Stimulated activated CD8-positive, alpha-beta memory T cell treated with anti-CD3 and anti-CD28 coated beads, Interleukin-12 subunit alpha, Interleukin-12 subunit beta, amount 100 ng/mL, for 24 hours (primary cell): ENCODE results near the gene SIGLEC12.
"Not testable (repeated sequence)": the region's sequence is repeated elsewhere in the genome, so short reads cannot be mapped to it uniquely, and the experiment has no call there.

Experiments
- DNase-seq: peaks from one replicate; pipeline ENCODE4 v3.0.0-alpha.2; 2020; ENCODE audit errors: extremely low read depth

Gene SIGLEC12

DNA sequence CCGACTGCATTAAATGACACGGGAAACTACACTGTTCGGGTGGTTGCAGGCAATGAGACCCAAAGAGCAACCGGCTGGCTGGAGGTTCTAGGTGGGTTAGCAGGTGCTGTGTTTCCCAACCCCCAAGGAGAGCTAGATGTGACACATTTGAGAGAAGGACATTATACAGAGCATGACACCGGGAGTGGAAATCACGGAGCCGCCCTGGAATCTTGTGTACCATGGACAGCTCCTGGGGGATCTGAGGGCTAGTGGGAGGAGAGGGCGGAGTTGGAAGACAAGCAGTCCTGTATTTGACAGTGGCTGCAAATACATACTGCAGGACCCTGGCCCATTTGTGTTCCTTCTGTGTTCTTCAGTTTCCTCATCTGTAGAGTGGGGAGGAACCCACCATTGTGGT, 21.0 kb downstream of the SIGLEC12 start:
- DNase-seq = no peak

DNA sequence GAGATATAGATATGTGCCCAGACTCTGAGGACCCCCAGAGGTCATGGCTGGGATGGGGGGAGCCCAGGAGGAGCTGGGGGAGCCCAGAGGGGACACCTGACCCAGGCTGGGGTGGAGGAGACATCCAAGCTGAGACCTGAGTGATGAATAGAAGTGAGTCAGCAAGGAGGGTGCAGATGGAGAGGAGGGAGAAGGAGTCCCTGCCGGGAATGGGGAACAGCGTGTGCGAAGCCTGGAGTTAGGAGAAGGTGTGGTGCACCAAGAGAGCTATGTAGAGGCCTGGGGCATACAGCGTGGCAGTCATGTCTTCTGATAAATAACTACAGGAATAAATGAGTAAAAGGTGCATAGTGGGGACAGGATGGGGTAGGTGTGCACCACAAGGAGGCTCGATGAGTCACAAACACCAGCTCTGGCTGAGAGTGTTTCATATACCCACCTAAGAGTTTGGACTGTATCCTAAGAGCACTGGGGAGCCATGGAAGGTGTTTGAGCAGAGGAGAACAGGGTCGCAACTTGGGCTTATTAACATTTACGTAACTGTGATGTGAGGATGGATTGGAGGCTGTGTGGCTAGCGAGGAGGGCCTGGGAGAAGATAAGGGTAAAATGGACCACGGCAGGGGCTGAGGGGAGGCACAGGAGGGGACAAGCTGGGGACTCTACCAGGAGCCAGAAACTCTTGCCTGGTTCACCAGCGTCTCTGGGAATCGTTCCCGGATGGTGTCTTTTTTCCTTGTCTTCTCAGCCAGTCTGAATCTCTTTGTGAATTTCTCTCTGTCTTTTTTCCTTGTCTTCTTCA, 21.9 kb downstream of the SIGLEC12 start:
- DNase-seq = no peak

DNA sequence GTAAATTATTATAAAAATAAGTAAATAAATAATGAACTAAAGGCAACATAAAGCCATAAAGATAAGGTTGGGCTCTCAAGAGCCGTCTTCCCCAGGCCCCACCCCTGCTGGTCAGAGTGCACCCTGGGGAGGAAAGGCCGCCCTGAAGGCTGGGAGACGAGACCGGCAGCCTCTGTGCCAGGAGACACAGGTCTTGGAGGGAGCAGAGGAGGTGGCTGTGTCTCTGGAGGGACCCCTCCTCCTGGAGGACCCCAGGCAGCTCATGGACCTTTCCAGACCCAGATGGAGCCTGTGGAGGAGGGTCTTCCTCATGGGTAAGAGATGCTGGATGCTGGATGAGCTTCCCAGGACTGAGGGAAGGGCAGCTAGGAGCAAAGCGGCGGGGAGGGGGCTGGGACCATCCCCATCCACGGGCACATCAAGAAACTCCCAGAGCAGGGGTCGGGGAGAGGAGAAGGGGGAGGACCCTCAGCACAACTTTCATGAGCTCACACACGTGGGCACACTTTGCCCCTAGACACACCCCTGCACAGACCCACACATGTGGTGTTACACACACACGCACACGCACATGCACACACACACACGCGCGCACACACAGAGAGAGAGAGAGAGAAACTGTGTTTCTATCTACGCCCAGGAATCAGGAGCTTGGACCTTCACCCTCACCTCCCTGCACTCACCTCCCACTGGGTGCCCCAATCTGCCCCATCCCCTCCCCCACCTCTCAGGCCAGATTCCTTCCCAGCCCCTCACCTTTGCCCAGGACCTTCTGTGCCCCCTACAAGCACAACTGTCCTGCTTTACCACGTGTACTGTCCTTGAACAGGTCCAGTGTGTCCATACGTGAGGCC, 23.0 kb downstream of the SIGLEC12 start, which contains the start of gene CEACAM18:
Gene CEACAM18, plus strand, starts transcription at position 159 of the 854 bp plus-strand sequence.
- DNase-seq = no peak

DNA sequence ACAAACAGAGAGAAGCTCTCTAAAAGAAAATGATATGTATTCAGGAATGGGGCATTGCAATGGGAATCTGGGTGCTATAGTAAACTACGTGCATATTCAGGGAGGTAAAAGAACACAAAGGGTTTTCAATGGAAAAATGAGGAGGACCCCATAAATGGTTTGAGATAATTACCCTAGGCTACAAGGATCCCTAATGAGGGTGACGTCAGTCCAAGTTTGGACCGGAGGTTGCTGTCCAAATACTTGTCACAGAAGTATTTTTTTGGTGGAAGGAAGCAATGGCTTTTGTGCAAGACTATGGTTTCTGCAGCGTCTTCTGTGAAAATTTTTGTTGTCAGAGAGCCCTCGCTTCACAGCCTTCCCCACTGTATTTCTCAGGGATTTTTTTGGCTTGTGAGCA, 24.3 kb downstream of the SIGLEC12 start:
- DNase-seq = no peak

DNA sequence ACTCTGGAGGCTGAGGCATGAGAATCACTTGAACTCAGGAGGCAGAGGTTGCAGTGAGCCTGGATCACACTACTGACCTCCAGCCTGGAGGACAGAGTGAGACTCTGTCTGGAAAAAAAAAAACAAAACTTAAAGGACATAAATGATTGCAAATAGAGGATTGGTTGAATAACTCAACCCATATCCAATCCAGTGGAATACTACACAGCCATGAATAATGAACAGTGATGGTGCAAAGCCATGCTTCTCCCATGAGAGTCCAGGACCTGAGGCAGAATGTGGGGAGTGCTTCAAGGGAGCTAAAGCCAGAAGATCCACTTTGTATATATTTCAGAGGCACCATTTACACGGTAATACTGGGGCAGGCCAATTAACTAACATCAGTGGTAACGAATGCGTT, 25.4 kb downstream of the SIGLEC12 start:
- no peak for DNase-seq

DNA sequence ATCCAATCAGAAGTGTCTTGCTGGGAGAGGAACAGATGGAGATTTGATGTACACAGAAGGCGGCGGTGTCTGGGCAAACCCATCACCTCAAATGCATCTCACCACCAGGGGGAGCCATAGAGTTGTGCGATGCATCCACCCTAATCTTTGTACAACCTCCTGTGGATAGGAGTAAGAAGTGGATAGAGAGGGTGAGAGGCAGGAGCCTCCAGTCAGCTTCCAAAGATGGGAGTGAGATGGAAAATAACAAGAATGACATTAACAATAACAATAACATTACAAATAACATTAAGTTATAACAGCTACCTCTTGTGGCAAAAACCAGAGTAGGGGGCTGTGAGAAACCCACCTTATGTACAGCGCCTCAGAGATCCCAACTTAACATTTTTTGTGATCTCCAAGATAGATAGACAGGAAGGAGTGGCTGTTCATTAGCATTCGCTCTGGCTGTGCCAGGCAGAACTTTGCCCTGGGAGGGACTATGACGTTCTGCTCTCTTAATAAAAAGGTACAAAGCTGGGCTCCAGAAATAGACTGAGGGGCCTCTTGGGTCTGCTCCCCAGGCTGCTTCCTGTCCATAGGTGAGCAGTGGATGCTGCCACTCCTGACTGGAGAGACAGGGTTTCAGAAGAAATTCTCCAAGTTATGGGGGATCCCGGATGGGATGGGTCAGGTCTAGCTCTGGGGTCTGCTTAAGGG, 28.4 kb downstream of the SIGLEC12 start:
- peak; percentile 74 for DNase-seq

DNA sequence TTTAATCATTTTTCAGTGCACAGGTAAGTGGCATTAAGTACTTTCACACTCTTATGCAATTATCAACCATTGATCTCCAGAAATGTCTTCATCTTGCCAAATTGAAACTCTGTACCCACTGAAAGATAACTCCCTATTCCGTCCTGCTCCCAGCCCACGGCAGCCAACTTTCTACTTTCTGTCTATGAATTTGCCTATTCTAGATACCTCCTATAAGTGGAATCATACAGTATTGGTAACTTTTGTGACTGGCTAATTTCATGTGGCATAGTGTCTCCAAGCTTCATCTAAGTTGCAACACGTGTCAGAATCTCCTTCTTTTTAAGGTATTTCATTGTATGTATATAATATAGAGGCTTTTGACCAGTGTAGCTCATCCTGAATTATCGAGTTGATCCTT, 29.0 kb downstream of the SIGLEC12 start:
- no peak for DNase-seq

DNA sequence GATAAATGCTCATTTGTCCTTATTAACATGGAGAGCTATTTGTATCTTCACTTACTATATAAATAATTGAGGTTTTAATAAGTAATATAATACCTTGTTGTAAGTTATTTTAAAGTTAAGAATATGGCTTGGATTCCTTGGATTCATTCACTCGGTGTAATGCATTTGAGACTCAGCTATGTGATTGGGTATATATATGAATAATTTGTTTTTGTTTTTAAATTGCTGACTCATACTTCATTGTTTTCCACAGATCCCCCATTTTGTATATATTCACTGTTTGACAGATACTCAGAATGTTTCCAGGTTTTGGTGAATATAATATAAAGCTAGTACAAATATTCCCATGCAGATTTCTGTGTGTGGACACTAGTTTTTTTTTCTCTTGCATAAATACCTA, 30.1 kb downstream of the SIGLEC12 start:
- DNase-seq = no peak

DNA sequence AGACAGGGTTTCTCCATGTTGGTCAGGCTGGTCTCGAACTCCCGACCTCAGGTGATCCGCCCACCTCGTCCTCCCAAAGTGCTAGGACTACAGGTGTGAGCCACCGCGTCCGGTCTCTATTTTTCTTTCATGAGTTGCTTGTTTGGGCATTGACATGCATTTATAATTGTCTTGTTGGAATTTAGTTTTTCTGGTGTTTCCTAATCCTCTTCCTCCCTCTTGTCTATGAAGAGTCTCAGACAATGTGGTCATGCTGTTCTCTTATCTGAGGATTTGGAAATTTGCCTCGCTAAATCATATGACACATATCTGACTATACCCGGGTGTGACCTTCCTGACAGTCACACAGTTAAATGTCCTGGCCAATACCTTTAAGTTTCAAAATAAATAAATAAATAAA, 30.6 kb downstream of the SIGLEC12 start:
- DNase-seq = no peak

DNA sequence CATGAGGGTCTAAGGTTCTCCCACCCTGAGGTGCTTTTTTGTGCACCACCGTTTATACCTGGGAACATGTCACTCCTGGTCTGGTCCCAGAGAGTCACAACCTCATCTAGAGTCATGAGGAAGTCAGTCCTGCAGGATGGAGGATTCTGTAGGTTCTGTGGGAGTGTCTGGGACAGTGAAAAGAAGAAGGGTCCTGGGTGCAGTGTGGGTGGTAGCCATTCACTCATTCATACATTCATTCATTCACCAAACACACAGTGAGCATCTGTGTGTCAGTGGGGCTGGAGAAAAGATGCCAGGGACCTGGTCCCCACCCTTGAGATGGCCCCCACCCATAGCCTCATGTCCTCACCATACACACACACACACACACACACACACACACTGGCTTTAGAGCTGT, 32.0 kb downstream of the SIGLEC12 start:
- no peak for DNase-seq

DNA sequence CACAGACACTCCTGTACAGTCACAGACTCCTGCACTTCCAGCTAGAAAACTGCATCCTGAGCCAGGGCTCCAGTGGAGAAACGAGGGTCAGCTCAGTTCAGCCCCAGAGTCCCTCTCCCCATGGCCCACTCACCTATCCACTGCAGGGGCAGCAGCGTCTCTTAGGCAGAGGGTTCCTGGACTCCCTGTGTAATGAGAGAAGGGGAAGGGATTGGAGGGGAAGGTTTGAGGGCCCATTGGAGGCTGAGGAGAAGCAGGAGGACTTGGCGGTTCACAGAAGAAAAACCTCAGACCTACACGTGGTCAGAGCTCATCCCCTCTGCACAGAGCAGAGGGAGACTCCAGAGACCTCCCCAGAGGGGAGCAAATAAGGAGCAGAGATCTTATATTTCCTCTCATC, 32.4 kb downstream of the SIGLEC12 start:
- DNase-seq = no peak

DNA sequence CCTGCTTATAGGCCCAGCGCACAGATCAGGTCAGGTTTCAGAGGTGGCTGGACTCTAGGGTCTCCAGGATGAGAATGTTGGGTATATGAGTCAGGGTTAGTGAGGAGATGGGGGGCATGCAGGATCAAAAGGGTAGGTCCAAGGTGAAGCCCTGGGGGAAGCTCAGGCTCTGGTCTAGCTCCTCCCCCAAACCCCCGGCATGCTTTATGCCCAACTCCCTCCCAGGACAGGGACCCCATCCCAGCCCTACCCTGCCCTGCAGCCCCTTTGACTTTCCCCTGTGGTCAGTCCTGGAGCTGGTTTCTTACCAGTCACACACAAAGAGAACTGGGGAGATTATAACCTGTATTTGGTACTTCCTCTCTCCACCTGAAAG, 33.1 kb downstream of the SIGLEC12 start:
- DNase-seq = no peak

DNA sequence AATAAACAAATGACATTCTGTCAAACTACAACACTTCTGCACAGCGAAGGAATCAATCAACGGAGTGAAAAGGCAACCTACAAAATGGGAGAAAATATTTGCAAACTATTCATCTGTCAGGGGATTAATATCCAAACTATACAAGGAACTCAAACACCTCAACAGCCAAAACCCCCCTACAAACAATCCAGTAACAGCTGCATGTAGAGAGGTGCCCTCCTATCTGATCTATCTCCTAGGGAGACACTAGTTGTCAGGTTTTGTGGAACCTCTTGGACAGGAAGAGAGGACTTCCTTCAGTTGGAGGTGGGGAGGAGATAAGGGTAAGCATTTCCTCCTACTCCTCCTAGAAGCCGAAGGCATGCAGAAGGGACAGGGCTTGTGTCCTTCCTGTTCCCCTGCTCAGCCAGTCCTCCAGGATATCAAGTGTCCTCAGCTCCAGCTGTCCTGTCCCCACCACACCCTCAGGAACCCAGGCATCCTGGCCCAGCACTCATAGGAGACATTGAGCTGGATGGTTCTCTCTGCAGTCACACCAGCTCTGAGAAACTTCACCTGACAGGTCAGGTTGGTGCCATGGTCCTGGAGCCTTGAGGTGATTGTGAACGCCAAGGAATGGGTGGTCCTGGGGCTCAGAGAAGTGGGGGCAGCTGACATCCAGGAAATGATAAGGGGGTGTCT, 33.6 kb downstream of the SIGLEC12 start:
- no peak for DNase-seq

DNA sequence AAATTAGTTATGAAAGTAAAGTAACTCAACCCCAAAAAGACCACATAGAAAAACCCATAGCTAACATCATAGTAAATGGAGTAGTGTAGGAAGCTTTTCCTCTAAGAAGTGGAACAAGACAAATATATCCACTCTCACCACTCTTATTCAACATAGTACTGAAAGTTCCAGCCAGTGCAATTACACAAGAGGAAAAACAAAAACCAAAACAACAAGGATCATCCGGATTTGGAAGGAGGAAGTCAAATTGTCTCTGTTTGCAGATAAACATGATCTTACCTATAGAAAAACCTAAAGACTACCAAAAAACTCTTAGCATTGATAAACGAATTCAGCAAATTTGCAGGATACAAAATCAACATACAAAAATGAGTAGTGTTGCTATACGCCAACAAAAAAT, 34.9 kb downstream of the SIGLEC12 start:
- DNase-seq = no peak

DNA sequence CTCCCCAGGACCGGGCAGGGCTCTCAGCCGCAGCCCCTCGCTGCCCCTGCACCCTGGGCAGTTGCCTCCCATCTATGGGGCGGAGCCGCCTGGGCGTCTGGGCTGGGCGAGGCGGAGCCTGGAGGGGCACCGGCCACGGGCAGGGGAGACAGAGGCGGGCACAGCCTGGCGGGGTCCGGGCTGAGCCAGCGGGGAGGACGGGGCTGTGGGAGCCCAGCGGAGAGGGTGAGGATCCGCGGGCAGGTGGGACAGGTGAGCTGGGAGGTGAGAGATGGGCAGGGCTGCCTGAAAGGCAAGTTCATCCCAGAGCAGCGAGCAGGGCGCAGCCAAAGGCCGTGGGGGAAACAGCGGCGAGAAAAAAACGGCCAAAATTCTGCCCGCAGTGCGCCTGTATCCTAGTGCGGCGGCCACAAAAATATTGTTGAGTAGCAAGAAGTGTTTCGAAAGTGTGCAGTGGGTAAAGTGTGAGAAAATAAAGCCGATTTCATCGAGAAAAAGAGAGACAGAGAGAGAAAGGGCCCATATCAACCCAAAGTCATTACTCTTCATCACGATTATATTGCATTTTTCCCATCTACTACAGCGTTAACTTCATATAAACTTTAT, 37.5 kb downstream of the SIGLEC12 start:
- not testable (repeated sequence) for DNase-seq

DNA sequence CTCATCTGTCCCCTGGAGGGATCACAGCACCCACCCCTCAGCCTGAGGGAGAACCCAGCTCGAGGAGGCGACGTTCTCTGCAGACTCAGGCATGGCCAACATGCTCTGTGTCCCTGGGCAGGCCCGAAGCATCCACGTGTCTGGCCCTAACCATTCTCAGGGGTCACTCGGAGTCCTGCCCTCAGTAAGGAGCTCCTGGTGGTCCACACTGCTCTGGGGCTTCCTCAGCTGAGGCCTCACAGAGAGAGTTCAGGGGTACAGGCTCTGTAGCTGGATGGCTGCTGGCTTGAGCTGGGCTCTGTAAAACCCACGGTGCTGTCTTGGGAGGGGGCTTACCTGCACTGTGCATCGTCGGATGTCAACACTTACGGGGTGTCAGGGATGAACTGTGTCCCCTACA, 38.9 kb downstream of the SIGLEC12 start:
- no peak for DNase-seq

DNA sequence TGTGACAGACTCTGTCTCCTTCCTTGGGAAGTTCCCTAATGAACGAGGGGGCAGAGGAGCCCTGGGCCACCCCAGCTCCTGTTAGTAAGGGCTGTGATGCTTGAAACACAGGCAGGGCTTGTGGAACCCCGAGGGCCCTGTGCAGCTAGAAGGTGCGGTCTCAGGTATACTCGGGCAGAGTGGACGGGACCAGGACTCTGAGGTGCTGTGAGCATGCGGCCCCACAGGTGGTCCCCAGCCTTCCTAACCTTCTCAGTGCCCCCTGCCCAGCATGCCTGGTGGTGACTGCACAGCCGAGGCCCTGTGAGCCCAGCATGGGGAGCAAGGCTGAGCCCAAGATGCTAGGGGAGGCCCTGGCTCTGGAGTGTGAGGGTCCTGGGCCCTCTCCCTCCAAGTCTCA, 39.3 kb downstream of the SIGLEC12 start:
- no peak for DNase-seq

DNA sequence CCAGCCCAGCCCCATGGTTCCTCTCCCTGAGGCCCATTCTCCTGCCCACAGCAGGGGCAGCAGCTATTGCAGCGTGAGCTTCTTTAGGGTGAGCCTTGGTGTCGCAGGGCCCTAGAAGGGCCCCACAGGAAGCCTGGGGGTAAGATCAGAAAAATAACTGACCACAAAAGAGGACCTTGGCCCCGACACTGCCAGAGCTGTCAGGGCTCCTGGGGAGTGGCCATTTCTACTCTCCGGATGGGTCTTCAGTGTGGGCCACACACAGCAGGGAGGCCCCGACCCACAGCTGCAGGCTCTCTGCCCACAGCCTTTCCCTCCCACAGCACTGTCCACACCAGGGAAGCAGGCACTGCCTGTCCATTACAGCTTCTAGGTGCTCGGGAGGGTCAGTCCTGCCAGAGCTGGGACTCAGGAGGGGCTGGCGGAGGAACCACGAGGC, 39.9 kb downstream of the SIGLEC12 start:
- no peak for DNase-seq

DNA sequence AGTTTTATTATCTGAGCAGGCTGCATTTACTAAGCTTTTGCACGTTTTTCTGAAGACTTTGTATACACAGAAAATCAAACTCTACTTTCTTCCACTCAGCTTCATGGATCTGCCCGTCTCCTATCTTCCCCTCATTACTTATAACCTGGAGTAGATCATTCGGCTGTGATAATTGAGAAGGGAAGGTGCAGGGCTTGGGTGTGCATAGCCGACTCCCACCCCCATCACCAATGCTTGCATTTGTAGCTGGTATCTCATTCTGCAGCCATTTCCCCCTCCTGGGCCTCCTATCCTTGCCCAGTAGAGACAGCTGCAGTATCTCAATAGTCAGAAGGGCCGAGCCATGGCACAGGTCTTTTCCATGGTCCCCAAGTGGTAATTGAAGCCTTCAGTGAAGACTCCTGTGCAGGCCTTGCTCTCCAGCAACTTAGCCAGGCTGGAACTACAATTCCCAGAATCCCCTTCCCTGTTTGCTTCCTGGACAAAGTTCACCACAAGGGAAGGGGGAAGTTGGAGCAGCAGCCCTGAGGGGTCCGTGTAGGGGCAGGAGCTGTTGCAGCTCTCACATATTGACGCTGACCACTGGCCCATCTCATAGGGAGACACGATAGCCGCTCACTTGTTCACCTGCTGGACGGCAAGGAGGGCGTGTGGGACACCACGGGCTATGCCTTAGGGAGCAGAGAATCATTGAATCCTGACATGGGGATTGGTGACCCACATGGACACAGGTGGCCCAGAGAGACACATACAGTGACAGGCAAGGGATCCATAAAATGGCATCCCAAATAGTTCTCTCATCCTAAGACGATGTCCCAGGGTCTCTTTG, 41.2 kb downstream of the SIGLEC12 start:
- DNase-seq = no peak

DNA sequence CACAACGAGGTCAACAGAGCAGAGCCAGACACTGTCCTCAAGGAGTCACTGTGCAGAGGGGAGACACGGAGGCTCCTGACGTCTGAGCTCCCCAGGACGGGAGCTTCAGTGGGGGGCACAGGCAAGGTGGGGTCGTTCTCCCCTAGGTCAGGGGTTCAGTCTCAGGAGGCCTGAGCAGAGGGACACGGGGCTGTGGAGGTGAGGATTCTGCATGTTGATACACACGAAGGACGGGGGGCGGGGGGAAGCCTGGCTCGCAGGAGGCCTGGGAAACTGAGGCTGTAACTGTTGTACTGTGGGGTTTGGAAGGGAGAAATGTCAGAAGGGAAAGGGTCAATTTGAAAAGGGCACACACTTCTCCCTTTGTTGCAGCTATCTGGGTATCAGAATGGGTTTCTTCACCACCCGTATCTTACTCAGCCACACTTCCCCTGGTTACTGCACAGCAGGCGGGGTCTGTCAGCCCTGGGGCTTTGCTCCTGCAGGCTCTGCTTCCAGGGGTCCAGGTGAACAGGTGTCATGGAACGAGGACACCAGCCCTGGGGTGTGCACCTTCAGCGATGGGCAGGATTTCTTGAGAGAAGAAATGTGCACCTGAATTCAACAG, 42.6 kb downstream of the SIGLEC12 start:
- DNase-seq = no peak
